RWPE1 (cell line): ENCODE measurements around the gene ARPIN.
A peak's percentile ranks its signal among the peaks of the same experiment; 100 is the strongest.

Experiments used
- CTCF ChIA-PET: fragments of 350-600 bp; sonication (Branson Sonifier 250); formaldehyde crosslinking; extraction: SDS; loops from one replicate; lab custom pipeline; 2021; lab: Yijun Ruan, JAX
- POLR2A ChIA-PET: fragments of 400-600 bp; formaldehyde crosslinking; extraction: SDS; loops from one replicate; lab custom pipeline; 2020; ENCODE audit warnings: antibody characterized with exemption; ENCODE audit not compliant: low non-redundant PET; lab: Yijun Ruan, JAX
- DNase-seq: peaks from one replicate; pipeline ENCODE4 v3.0.0; 2012; ENCODE audit warnings: low spot score
- H3K27ac ChIP-seq: fragments of 450-650 bp; 2 replicates; pipeline ENCODE4 v1.5.1; 2017
- TF ChIP-seq, protein P1 (sequence below): fragments of 450-650 bp; conservative IDR thresholded peaks from 2 replicates; pipeline ENCODE4 v1.5.1; 2017; ENCODE audit warnings: low read depth, mild to moderate bottlenecking

Gene ARPIN

DNA sequence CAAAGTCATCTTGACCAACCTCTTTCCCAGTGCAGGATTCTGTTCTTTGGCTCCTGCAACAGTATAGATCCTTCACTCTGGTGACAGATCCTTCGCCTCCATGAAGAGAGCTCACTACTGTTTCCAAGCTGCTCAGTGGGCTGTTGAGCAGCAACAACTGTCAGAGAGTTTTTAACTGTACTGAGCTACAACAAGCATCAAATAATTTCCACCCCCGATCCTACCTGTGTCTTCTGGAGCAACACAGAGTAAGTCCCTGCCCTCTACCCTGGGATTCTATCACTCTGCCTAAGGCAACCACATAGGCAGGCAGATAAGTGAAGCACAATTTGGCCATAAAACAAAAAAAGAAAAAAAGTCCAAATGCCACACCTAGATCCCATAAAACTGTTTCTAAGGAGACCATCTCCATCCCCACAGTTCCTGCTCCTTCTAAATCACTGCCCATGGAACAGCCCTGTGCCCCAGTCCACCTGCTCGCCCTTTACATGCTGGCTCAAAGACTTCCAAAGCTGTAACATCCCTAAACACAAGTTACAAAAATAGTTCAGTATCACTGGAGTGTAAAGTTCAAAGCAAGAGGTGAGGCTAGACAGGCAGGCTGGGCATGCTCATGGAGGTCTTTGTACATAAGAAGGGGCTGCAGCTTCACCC is 60.3 kb downstream of the ARPIN start:
- POLR2A ChIA-PET = no interaction called here
- DNase-seq = no peak
- TF ChIP-seq, protein P1, sequence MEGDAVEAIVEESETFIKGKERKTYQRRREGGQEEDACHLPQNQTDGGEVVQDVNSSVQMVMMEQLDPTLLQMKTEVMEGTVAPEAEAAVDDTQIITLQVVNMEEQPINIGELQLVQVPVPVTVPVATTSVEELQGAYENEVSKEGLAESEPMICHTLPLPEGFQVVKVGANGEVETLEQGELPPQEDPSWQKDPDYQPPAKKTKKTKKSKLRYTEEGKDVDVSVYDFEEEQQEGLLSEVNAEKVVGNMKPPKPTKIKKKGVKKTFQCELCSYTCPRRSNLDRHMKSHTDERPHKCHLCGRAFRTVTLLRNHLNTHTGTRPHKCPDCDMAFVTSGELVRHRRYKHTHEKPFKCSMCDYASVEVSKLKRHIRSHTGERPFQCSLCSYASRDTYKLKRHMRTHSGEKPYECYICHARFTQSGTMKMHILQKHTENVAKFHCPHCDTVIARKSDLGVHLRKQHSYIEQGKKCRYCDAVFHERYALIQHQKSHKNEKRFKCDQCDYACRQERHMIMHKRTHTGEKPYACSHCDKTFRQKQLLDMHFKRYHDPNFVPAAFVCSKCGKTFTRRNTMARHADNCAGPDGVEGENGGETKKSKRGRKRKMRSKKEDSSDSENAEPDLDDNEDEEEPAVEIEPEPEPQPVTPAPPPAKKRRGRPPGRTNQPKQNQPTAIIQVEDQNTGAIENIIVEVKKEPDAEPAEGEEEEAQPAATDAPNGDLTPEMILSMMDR = no peak
- CTCF ChIA-PET = interaction anchor here (0.9 to 1.1 kb wide), 2 partner anchors 93 to 102 kb away, joined by 3 read pairs; no protein-coding TSS in a partner anchor
- H3K27ac ChIP-seq = no peak overlapping the region

DNA sequence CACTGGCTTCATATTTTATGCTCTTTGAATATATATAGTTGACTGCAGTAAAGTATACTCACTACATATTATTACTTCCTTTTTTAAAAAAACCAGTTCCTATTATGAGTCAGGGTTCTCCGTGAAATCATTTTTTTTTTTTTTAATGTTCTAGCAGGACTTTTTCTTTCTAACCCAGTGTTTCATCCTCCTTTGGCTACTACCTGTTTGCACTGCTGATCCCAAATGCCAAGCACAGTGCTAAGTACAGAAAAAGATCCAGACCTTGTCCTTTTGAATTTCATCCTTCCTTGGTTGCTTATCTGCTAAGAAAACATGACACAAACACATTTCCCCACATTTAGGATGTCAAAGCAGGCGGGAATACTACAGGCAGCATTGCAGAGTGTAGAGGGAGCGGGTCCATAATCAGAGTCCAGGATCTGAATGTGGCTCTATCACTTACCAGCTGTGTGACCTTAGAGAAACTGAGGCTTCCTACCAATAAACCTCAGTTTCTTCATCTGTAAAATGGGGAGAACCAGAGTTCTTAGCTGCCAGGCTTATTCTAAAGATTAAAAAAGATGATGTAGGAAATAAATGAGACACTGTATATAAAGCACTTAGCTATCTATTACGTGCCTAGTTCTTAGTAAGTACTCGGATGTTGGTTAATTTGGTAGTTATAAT is 60.9 kb downstream of the ARPIN start:
- H3K27ac ChIP-seq = no peak overlapping the region
- TF ChIP-seq, protein P1 = no peak
- ChIA-PET CTCF (interaction anchor here (0.9 to 1.1 kb wide), 2 partner anchors 92 to 102 kb away, joined by 3 read pairs; no protein-coding TSS in a partner anchor), POLR2A (no interaction called here)
- no peak for DNase-seq

GRCh38 chr15:89848970-89849292 is 63.8 kb downstream of the ARPIN start:
- peak overlapping the region; percentile 78 for H3K27ac ChIP-seq
- TF ChIP-seq, protein P1 = no peak
- POLR2A ChIA-PET = no interaction called here
- CTCF ChIA-PET = no interaction called here
- no peak for DNase-seq

DNA sequence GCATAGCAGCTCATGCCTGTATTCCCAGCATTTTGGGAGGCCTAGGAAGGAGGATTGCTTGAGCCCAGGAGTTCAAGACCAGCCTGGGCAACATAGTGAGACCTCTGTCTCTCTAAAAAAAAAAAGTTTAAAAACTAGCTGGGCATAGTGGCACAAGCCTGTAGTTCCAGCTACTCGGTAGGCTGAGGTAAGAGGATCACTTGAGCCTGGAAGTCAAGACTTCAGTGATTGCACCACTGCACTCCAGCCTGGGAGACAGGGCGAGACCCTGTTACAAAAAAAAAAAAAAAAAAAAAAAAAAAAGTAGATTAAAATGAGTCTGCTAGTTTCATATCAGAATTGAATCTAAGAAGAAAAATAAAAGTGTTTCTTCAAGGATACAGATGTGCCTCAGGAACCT is 65.7 kb downstream of the ARPIN start:
- TF ChIP-seq, protein P1 = no peak
- ChIA-PET CTCF (interaction anchor here (1.3 kb wide), 1 partner anchor 28 kb away, joined by 5 read pairs; no protein-coding TSS in a partner anchor), POLR2A (no interaction called here)
- no peak for DNase-seq
- H3K27ac ChIP-seq = peak overlapping the region; percentile 77; the same call in 1 of the 2 replicates

DNA sequence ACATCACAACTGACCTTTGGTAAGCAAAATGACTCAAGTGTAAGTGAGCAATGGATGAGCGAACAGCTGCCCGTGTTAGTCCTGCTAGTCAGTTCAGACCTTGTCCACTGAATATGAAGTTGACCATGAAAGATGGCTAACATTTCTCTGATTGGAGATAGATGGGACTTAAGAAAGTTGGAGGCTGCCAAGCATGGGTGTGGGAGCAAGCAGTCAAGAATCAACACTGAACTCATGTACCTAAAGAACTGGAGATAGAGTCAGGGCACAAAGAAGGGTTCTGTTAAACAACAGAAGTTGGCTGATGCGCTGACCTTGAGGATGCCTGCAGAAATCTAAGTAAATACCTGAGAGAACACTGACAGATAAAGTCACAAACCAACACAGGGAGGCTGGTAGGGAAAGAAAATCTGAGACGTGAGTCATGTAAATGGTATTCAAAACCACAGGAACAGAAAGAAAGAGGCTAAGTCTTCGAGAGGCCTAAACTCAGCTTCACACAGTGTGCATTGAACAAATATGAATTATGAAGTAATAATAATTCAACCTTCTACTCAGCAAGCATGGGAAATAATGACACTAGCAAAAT is 67.4 kb downstream of the ARPIN start:
- H3K27ac ChIP-seq = peak overlapping the region; percentile 78
- ChIA-PET POLR2A (no interaction called here), CTCF (interaction anchor here (0.6 to 1.1 kb wide), 3 partner anchors 84 to 621 kb away, joined by 3 to 7 read pairs (median 4); no protein-coding TSS in a partner anchor)
- DNase-seq = peak; percentile 86
- TF ChIP-seq, protein P1 = no peak
